Aortic smooth muscle cell (primary cell): ENCODE data around the gene DCK. TPM values are rescaled to one million over a fixed set of nuclear protein-coding genes. Genes with fewer than 3 reads are reported as not detected.

Experiments
- total RNA-seq: library from RNA; depleted of rRNA; stranded (reverse); fragments of >200 nt; gene quantifications from 2 replicates; pipeline ENCODE4 v1.2.3, GENCODE V29; 2014

Gene DCK
- 15.2 and 19.0 TPM in 2 replicates for total RNA-seq

GRCh38 chr4:70993181-70994068 is at the start of gene DCK:
Gene DCK (plus strand): TSS chr4:70993649. CDS start chr4:70993836, 187 bp downstream.

Other genes with a start within 250 kb of the DCK start
- 79.7 and 87.2 TPM in 2 replicates for gene GRSF1, start 153.8 kb upstream of the DCK start, total RNA-seq
- 9.1 and 11.3 TPM in 2 replicates for gene MOB1B, start 91.3 kb upstream of the DCK start, total RNA-seq